GM10266 (cell line): ENCODE measurements around the gene PPARD.

ENCODE experiments used
- DNase-seq: peaks from one replicate; pipeline ENCODE4 v3.0.0; 2012; ENCODE audit errors: extremely low spot score
- TF ChIP-seq, protein P1 (sequence below): IDR thresholded peaks from 2 replicates; pipeline ENCODE4 v1.5.1; 2012; ENCODE audit warnings: mild to moderate bottlenecking, low read depth; ENCODE audit not compliant: control insufficient read depth, insufficient read depth; ENCODE audit errors: missing control alignments

PPARD gene

DNA sequence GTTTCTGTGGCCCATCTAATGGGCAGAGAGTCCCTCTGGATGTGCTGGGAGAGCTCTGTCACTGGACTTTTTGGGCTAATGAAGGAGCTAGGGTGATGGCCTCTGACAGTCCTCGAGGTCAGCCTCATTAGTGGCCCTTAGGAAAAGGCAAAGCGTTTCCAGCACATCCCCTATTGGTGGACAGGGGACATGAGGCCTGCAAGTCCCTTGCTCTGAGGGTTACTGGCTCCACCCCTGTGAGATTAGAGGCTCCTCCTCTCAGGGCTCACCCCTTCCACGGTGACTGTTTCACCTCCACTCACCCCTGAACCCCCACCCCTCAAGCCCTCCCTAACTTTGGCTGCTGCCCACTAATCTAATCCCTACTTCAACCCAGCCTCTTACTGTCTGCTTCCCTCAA, 97.0 kb downstream of the PPARD start:
- no peak for DNase-seq
- TF ChIP-seq, protein P1, sequence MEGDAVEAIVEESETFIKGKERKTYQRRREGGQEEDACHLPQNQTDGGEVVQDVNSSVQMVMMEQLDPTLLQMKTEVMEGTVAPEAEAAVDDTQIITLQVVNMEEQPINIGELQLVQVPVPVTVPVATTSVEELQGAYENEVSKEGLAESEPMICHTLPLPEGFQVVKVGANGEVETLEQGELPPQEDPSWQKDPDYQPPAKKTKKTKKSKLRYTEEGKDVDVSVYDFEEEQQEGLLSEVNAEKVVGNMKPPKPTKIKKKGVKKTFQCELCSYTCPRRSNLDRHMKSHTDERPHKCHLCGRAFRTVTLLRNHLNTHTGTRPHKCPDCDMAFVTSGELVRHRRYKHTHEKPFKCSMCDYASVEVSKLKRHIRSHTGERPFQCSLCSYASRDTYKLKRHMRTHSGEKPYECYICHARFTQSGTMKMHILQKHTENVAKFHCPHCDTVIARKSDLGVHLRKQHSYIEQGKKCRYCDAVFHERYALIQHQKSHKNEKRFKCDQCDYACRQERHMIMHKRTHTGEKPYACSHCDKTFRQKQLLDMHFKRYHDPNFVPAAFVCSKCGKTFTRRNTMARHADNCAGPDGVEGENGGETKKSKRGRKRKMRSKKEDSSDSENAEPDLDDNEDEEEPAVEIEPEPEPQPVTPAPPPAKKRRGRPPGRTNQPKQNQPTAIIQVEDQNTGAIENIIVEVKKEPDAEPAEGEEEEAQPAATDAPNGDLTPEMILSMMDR: no peak

DNA sequence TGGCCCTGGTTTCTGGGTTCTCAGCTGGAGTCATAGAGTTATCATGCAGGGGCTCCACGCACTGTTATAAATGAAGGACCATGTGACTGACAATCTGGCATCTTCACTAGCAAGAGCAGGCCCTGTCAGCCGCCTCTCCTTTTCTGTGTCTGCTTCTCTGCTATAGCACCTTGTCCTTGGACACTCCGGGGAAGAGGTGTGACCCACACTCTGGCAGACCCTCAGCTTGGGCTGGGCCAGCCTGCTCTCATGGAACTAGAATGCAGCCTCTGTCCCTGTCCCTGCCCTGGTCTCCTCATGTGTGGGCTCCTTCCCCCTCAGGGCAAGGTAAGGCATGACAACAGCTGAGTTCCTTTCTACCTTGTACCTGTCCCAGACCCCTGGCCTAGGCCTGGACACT, 98.8 kb downstream of the PPARD start:
- TF ChIP-seq, protein P1: no peak
- no peak for DNase-seq

DNA sequence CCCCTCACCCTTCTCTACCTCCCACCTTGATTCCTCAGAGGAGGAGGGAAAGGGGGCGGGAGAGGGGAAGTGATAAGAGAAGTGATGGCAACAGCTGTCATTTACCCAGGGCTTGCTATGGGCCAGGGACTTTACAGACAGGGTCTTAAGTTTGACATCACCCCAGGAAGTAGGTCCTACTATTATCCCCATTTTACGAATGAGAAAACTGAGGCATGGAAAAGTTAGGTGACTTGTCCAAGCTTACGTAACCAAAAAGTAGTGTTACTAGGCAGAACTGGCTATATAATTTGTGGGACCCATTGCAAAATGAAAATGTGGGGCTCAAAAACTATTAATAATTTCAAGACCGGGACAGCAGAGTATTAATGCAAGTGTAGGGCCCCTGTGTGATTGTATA, 99.3 kb downstream of the PPARD start:
- no peak for DNase-seq
- TF ChIP-seq, protein P1: no peak

DNA sequence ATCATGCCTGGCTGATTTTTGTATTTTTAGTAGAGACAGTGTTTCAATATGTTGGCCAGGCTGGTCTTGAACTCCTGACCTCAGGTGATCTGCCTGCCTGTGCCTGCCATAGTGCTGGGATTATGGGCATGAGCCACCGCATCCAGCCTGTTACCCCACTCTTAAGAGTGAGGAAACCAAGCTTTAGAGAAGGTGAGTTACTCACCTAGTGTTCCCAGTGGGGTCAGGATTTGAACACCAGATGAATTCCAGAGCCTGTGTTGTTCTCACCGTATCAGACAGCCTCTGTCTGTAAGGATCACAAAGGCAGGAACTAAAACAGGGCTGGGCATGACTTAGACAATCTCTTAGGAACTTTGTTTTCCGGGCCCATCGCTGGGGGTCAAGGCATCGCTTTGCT, 100.3 kb downstream of the PPARD start:
- DNase-seq: no peak
- TF ChIP-seq, protein P1: no peak

DNA sequence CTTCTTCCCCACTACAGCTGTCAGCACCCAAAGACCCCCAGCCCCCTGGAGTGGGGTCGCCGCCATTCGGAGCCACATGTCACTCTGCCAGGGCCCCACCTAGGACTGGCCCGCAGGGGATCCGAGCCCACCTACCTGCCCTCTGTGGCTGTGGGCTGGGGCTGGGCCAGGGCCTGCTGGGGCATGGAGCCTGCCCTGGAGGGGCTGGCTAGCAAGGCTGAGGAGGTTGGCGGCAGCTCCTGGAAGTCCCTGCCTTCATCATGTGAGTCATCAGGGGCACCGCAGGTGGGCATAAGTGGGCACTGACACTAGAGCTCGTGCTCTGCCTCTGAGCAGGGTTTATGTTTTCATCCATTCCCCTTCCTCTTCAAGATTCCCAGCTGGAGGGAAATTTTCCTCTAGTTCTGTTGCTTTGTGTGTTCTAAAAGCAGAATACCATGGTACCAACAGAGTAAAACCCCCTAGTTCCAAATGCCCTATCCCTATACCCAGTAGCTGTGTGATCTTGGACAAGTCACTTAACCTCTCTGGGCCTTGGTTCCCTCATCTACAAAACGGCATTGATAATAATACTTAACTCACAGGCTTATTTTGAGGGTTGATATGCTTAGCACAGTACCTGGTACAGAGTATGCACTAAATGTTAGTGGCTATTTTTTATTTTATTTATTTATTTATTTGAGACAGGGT, 101.1 kb downstream of the PPARD start:
- no peak for DNase-seq

DNA sequence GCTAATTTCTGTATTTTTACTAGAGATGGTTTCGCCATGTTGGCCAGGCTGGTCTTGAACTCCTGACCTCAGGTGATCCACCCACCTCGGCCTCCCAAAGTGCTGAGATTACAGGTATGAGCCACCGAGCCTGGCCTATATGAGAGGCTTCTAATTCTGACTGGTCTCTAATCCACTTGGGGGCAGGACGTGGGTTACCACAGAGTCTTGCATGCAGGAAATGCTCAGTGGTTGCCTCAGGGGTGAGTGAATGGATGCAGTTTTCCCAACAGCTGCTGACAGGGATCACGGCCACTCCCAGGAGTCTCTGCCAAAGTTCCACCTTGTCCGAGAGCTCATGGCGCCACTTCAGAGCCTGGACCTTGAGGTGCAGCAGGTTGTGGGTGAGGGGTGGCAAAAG, 103.3 kb downstream of the PPARD start:
- no peak for DNase-seq
- TF ChIP-seq, protein P1: no peak

More for the DNA sequence above, 101.1 kb downstream of the PPARD start:
- TF ChIP-seq, protein P1: no peak

DNA sequence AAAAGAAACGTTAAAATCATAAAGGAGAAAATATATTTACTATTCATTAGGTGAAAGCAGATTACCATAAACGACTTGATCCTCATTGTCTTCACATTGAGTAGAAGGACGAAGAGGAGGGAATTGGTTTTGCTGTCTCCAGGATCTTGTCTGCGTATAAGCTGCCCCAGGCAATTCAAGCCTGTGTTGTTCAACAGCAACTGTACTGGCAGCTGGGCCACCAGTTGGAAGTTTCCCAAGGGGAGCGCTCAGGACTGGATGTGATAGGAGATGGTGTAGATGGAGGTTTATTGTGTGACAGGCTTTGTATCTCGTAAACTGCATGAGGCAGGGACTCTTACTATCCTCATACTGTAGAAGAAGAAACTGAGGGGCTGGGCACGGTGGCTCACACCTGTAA, 105.8 kb downstream of the PPARD start:
- no peak for DNase-seq
- TF ChIP-seq, protein P1: no peak
